Endothelial cell of hepatic sinusoid (primary cell): ENCODE results near the gene HLA-DRA.
"Not testable (repeated sequence)": the region's sequence is repeated elsewhere in the genome, so short reads cannot be mapped to it uniquely, and the experiment has no call there.

Experiments
- in situ Hi-C: cut with HindIII; loops from 2 replicates; pipeline ENCODE4 v1.10.0; 2017; ENCODE audit warnings: low sequenced_read_pairs

HLA-DRA gene

GRCh38 chr6:32473376-32474348, 34.0 kb downstream of the HLA-DRA start:
- in situ Hi-C loops: not testable (repeated sequence)

DNA sequence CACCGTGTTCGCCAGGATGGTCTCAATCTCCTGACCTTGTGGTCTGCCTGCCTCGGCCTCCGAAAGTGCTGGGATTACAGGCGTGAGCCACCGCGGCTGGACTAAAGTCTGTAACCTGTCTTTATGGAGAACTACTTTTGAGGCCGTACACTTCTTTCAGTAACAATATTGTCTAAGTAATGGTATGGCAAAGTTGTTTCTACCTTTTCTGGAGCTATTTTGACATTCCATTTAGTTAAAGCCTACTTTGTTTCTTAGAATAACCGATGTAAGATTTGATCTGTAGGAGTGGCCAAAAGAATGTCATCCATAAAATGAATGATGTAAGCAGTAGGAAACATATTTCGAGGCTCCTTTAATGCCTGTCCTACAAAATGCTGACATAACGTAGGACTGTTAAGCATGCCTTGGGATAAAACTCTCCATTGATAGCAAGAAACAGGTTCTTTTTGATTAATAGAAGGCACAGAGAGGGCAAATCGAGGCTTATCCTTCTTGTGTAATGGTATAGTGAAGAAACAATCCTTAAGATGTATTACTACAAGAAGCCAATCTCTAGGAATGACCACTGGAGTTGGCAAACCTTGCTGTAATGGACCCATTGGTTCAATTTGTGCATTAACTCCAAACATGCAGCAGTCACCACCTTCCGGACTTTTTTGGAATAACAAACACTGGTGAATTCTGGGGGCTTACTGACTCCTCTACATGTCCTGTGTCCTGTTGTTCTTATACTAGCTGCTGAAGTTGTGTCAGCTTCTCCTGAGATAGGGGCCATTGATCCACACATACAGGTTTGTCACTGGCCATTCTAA, 35.9 kb downstream of the HLA-DRA start:
- in situ Hi-C loops: no loop called here

- in situ Hi-C loops: no loop called here
These were observed 44.4 kb downstream of the HLA-DRA start for GRCh38 chr6:32483968-32484613.

DNA sequence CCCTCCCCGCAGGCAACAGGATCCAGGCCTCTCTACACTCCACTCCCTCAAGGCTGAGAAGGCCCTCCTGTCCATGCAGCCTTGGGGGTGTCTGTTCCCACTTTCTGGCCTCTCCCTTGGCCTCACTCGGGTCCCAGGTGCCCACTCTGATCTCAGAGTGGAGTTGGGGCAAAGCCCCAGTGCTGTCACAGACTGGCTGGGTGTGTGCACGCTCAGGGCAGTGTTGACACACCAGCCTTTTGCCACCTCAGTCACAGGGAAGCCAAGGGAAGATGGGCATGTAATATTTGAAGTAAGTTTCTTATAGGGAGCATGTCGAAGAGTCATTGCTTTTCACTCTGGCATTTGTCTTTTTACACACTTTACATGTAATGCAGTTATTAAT, 44.9 kb downstream of the HLA-DRA start:
- in situ Hi-C loops: no loop called here

- in situ Hi-C loops: no loop called here
These were observed 48.4 kb downstream of the HLA-DRA start for GRCh38 chr6:32488083-32488482.

DNA sequence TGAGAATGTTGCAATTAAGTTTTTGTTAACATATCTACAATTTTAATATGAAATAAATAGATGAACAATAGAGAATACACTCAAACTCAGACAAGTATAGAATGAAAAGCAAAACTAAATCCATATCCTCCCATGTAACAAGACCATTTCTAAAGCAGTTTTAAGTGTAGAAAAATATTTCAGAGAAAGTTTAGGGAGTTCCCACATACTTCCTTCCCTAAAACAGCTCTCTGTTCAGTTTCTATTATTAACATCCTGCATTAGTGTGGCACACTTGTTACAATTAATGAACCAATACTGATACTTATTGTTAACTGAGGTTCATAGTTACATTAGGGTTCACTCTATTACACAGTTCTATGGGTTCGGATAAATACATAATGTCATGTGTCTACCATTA, 52.0 kb downstream of the HLA-DRA start:
- in situ Hi-C loops: no loop called here

GRCh38 chr6:32492351-32492750, 52.7 kb downstream of the HLA-DRA start:
- in situ Hi-C loops: no loop called here
